ENCODE measurements around the gene LIMD2.
A peak's percentile ranks its signal among the peaks of the same experiment; 100 is the strongest.

LIMD2 gene

DNA sequence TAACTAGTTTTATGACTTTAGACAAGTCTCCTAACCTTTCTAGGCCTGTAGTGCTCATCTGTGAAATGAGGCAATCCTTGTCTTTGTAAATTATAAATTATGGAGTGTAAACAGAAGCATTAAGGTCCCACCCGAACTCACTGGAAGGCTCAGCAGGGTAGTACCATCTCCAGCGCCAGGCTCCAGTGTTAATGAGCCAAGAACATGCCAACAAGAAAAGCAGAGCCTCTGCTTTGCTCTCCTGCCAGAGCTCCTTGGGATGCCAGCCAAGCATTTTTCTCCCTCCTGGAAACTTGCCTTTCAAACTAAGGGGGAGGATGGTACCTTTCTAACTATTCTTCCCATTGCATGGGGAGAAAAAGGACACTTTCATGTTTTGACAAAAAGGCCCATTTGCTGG is 14.9 kb downstream of the LIMD2 start:
- no peak for DNase-seq (ENCODE audit: low read depth in 1 of 2, low spot score in 1 of 2)
- Histone ChIP-seq H3K27me3 (ENCODE audit: insufficient read depth, poor library complexity, severe bottlenecking) (no peaks in the 10 kb centered on the region), H3K4me3 (replicated peaks; ENCODE audit: insufficient read depth, low read length) (no peak overlapping the region), H3K27ac (replicated peaks) (no peak overlapping the region)
- no peak for TF ChIP-seq SPI1 (IDR thresholded peaks at IDR 0.05; ENCODE audit: borderline replicate concordance, low read depth)
- TF ChIP-seq, protein P1, sequence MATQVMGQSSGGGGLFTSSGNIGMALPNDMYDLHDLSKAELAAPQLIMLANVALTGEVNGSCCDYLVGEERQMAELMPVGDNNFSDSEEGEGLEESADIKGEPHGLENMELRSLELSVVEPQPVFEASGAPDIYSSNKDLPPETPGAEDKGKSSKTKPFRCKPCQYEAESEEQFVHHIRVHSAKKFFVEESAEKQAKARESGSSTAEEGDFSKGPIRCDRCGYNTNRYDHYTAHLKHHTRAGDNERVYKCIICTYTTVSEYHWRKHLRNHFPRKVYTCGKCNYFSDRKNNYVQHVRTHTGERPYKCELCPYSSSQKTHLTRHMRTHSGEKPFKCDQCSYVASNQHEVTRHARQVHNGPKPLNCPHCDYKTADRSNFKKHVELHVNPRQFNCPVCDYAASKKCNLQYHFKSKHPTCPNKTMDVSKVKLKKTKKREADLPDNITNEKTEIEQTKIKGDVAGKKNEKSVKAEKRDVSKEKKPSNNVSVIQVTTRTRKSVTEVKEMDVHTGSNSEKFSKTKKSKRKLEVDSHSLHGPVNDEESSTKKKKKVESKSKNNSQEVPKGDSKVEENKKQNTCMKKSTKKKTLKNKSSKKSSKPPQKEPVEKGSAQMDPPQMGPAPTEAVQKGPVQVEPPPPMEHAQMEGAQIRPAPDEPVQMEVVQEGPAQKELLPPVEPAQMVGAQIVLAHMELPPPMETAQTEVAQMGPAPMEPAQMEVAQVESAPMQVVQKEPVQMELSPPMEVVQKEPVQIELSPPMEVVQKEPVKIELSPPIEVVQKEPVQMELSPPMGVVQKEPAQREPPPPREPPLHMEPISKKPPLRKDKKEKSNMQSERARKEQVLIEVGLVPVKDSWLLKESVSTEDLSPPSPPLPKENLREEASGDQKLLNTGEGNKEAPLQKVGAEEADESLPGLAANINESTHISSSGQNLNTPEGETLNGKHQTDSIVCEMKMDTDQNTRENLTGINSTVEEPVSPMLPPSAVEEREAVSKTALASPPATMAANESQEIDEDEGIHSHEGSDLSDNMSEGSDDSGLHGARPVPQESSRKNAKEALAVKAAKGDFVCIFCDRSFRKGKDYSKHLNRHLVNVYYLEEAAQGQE (IDR thresholded peaks at IDR 0.05; ENCODE audit: insufficient replicate concordance, low read depth): no peak

DNA sequence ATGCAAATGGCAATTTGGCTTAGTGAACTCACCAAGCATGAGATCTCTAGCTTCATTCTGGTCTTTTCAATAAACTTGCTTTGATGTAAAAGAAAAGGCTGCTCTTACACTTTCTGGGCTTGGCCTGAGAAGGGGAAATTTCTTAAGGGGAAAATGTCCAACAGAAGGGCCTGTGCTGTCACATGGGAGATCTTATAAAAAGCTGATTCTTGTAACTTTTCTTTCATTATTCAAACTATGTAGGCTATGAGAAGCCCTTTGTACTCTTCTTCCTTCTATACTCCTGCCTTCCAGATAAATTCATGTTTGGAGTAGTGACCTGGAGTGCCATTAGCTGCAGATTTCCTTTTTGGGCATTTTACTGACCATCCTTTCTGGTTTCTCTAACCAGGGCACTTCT is 16.9 kb downstream of the LIMD2 start:
- Histone ChIP-seq H3K4me3 (replicated peaks; ENCODE audit: insufficient read depth, low read length) (no peak overlapping the region), H3K27me3 (ENCODE audit: insufficient read depth, poor library complexity, severe bottlenecking) (no peaks in the 10 kb centered on the region), H3K27ac (replicated peaks) (peak overlapping the region; percentile 62)
- TF ChIP-seq GABPA (IDR thresholded peaks at IDR 0.05; ENCODE audit: low read depth) (no peak), POLR2AphosphoS5 (IDR thresholded peaks at IDR 0.05; ENCODE audit: low read depth) (no peak), SPI1 (IDR thresholded peaks at IDR 0.05; ENCODE audit: borderline replicate concordance, low read depth) (no peak)
- TF ChIP-seq, protein P1 (IDR thresholded peaks at IDR 0.05; ENCODE audit: insufficient replicate concordance, low read depth): no peak
- TF ChIP-seq, protein P2, sequence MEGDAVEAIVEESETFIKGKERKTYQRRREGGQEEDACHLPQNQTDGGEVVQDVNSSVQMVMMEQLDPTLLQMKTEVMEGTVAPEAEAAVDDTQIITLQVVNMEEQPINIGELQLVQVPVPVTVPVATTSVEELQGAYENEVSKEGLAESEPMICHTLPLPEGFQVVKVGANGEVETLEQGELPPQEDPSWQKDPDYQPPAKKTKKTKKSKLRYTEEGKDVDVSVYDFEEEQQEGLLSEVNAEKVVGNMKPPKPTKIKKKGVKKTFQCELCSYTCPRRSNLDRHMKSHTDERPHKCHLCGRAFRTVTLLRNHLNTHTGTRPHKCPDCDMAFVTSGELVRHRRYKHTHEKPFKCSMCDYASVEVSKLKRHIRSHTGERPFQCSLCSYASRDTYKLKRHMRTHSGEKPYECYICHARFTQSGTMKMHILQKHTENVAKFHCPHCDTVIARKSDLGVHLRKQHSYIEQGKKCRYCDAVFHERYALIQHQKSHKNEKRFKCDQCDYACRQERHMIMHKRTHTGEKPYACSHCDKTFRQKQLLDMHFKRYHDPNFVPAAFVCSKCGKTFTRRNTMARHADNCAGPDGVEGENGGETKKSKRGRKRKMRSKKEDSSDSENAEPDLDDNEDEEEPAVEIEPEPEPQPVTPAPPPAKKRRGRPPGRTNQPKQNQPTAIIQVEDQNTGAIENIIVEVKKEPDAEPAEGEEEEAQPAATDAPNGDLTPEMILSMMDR (IDR thresholded peaks at IDR 0.05; ENCODE audit: insufficient read depth, low read length): no peak
- no peak for DNase-seq (ENCODE audit: low read depth in 1 of 2, low spot score in 1 of 2)

DNA sequence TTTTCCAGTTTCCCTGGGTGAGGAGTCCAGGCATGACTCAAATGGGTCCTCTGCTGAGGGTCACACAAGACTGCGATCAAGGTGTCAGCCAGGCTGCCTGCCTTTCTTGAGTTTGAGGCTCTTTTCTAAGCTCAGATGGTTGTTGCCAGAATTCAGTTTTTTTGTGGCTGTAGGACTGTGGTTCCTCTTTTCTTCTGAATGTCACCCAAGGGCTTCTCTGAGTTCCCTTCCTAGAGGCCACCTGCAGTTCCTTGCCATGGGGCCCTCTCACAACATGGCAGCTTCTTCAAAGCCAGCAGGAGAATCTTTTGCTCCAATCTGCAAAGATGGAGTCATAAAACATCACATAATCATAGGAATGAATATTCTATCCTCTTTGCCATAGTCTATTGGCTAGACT is 17.5 kb downstream of the LIMD2 start:
- Histone ChIP-seq H3K4me3 (replicated peaks; ENCODE audit: insufficient read depth, low read length) (no peak overlapping the region), H3K27ac (replicated peaks) (peak overlapping the region; percentile 62), H3K27me3 (ENCODE audit: insufficient read depth, poor library complexity, severe bottlenecking) (no peaks in the 10 kb centered on the region)
- DNase-seq (ENCODE audit: low read depth in 1 of 2, low spot score in 1 of 2): peak in 1 of 2 experiments; percentile 77
- peak; percentile 90 for TF ChIP-seq SPI1 (IDR thresholded peaks at IDR 0.05; ENCODE audit: borderline replicate concordance, low read depth)
- no peak for TF ChIP-seq GABPA (IDR thresholded peaks at IDR 0.05; ENCODE audit: low read depth)
- TF ChIP-seq, protein P1 (IDR thresholded peaks at IDR 0.05; ENCODE audit: insufficient replicate concordance, low read depth): no peak
- TF ChIP-seq POLR2AphosphoS5 (IDR thresholded peaks at IDR 0.05; ENCODE audit: low read depth): peak; percentile 37; the same call in 1 of the 2 replicates
- TF ChIP-seq, protein P2 (IDR thresholded peaks at IDR 0.05; ENCODE audit: insufficient read depth, low read length): no peak

Data from HL-60 (cell line).